H1 (cell line): ENCODE measurements around the gene EPB41L5. TPM values are rescaled to one million over a fixed set of nuclear protein-coding genes. Genes with fewer than 3 reads are reported as not detected.

Source experiments
- CHD7 ChIP-seq: fragments of 300-600 bp; sonication (generic); IDR thresholded peaks from 2 replicates; pipeline ENCODE4 v1.7.1; 2012; ENCODE audit warnings: low read length, moderate library complexity, mild to moderate bottlenecking, inconsistent platforms; ENCODE audit not compliant: insufficient replicate concordance
- EZH2 ChIP-seq: fragments of 200-600 bp; sonication (generic); IDR thresholded peaks from 2 replicates; pipeline ENCODE4 v1.7.1; 2012; ENCODE audit warnings: low read depth, mild to moderate bottlenecking, moderate library complexity, low read length, inconsistent platforms; ENCODE audit not compliant: severe bottlenecking
- POLR2A ChIP-seq, 2 experiments: IDR thresholded peaks; 1 replicate in 1 of 2; 2 replicates in 1 of 2; pipeline ENCODE4 v1.6.1; 2011; ENCODE audit warnings: low read depth in 2 of 2, low read length in 2 of 2, mild to moderate bottlenecking in 2 of 2; ENCODE audit errors: control extremely low read depth in 1 of 2
- POLR2AphosphoS5 ChIP-seq: IDR thresholded peaks from 2 replicates; pipeline ENCODE4 v1.6.1; 2011; ENCODE audit warnings: low read depth, low read length
- SIX5 ChIP-seq: IDR thresholded peaks from 2 replicates; pipeline ENCODE4 v1.6.1; 2011; ENCODE audit warnings: mild to moderate bottlenecking, low read depth, low read length
- TBP ChIP-seq: IDR thresholded peaks from 2 replicates; pipeline ENCODE4 v1.6.1; 2011; ENCODE audit warnings: low read depth, low read length, improper control_type of control experiment
- polyA plus RNA-seq, 7 experiments: library from polyadenylated mRNA; depleted of rRNA in 3 of 7; stranded (reverse) in 5 of 7; unstranded in 2 of 7; fragments of >200 nt in 5 of 7; fragments of 200-250 nt in 2 of 7; gene quantifications; 1 replicate in 5 of 7; 2 replicates in 1 of 7; 4 replicates in 1 of 7; pipeline versions ENCODE4 v1.2.1 to v1.2.3, GENCODE V29; 2011 to 2013; ENCODE audit warnings: missing spikeins in 2 of 7, mixed read lengths in 2 of 7
- total RNA-seq: library from RNA; stranded (reverse); fragmentation: NEBNext Ultra II Directional; extraction: Animal tissue kit (Norgen Biotek cat#: 25700); gene quantifications from 2 replicates; pipeline ENCODE4 v1.2.1, GENCODE V29; 2021

Gene EPB41L5
- total and polyA plus RNA-seq, 2 of the 8 experiments (the other 6 are each of a cell fraction or from before 2014, with no cell fraction given): 13.5 to 32.3 TPM

- TF ChIP-seq CHD7: no peak
- no peak for TF ChIP-seq POLR2AphosphoS5
- no peak for TF ChIP-seq EZH2
- no peak for TF ChIP-seq TBP
- TF ChIP-seq POLR2A (IDR thresholded peaks at IDR 0.05; ENCODE audit: control extremely low read depth in 1 of 2, low read depth in 2 of 2, low read length in 2 of 2): no peak
- TF ChIP-seq SIX5: no peak
These were observed 21.1 kb downstream of the EPB41L5 start (continued) for GRCh38 chr2:120034027-120034426.
